ENCODE measurements around the gene RGS13.

RGS13 gene

GRCh38 chr1:192706936-192707335 lies 71.0 kb downstream of the RGS13 start:
- TF ChIP-seq CTCF (IDR thresholded peaks at IDR 0.05; ENCODE audit: insufficient read depth, low read depth, low read length, missing control alignments): no peak
- no peak for DNase-seq (ENCODE audit: low read depth)
- no peak overlapping the region for H3K4me3 ChIP-seq (ENCODE audit: low read depth, low read length)

- no peak for TF ChIP-seq CTCF (IDR thresholded peaks at IDR 0.05; ENCODE audit: insufficient read depth, low read depth, low read length, missing control alignments)
- DNase-seq (ENCODE audit: low read depth): no peak
- H3K4me3 ChIP-seq (ENCODE audit: low read depth, low read length): no peak overlapping the region
These were observed 72.1 kb downstream of the RGS13 start for GRCh38 chr1:192707978-192708547.

DNA sequence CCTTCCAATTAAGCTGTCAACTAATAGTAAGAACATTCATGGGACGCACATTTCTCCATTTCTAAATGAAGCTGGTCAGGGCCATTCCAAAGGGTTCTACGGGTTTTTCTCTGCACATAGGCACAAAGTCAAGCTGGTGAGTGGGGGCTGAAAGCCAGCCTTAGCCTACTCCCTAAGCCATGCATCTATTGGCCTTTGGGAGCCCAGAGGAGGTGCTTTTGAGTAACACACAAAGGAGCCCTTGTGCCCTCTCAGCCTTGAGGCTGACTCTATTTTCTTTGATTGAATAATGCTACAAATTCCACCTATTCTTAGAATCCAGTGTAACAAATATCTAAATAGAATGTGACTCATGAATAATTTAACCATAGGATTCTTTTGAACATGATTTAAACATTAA lies 73.6 kb downstream of the RGS13 start:
- no peak overlapping the region for H3K4me3 ChIP-seq (ENCODE audit: low read depth, low read length)
- DNase-seq (ENCODE audit: low read depth): no peak
- TF ChIP-seq CTCF (IDR thresholded peaks at IDR 0.05; ENCODE audit: insufficient read depth, low read depth, low read length, missing control alignments): no peak
